Smooth muscle cell of the coronary artery (primary cell): ENCODE data around the gene SPATA46. TPM values are rescaled to one million over a fixed set of nuclear protein-coding genes. Genes with fewer than 3 reads are reported as not detected.

Source experiments
- total RNA-seq: library from RNA; depleted of rRNA; stranded (reverse); fragments of >200 nt; gene quantifications from 2 replicates; pipeline ENCODE4 v1.2.3, GENCODE V29; 2014; ENCODE audit warnings: low replicate concordance

SPATA46 gene
- total RNA-seq: not detected in 2 replicates

DNA sequence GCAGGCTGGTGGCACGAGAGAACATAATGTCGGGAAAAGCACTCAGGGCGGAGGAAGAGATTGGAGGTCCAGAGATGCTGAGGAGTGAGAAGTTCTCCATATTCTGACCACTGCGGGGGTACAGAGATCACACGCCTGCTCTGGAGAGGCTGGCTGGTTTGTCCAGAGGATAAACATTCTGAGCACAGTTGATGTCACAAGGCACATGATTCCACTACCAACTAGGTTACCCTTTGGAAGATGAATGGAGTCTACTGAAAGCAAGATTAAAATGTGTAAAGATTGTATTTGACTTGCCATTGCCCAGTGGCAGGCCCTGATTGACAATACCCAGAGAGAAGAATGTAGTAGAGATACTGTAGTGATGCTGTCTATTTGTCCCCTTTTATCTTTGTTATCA is at the start of gene SPATA46:
Gene SPATA46, minus strand, starts transcription at position 164 of the 400 bp plus-strand sequence. Its CDS starts 64 bp downstream, at position 100.

GRCh38 chr1:162412002-162412401 is 35.3 kb upstream of the SPATA46 start, which contains the start of gene SH2D1B:
TSS of gene SH2D1B (minus strand) at chr1:162412136. CDS start at chr1:162412016, 120 bp downstream.

DNA sequence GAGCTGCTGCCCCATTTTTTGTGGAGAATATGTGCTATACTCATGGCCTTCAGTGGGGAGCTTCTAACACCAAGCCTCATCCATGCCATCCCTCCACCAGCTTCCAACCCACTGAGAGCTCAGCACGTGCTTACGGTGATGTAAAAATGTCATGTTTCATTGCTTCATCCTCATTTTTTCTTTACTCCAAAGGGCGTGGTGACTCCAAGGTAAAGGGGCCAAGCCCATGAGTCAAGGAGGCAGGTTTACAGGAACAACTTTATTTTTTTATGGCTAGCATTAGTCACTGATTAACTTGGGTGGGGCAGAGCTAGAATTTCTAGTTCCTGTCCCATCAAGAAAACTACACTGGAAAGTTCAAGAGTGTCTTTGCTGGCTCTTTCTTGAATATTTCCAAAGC is 4.7 kb upstream of the SPATA46 start, which contains the start of gene C1orf226:
Gene C1orf226, plus strand, starts transcription at position 346 of the 400 bp plus-strand sequence. CDS start 174 bp downstream, outside the sequence.

Other genes starting within 250 kb of the SPATA46 start
- gene C1orf226, start 4.9 kb upstream of the SPATA46 start, total RNA-seq: under 0.01 TPM in 1 of 2 replicates, not detected in the other
- gene SH2D1B, start 35.3 kb upstream of the SPATA46 start, total RNA-seq: not detected in 2 replicates
- 20.4 and 54.1 TPM in 2 replicates for gene UHMK1, start 121.0 kb upstream of the SPATA46 start, total RNA-seq
- 63.3 and 136 TPM in 2 replicates for gene UAP1, start 184.9 kb upstream of the SPATA46 start, total RNA-seq